NCI-H2171 (cell line): ENCODE results near the gene ADAMTS6.
"Not testable (repeated sequence)": the region's sequence is repeated elsewhere in the genome, so short reads cannot be mapped to it uniquely, and the experiment has no call there.

Source experiments
- DNase-seq: peaks from one replicate; lab custom pipeline; 2025; lab: John Stamatoyannopoulos, UW

ADAMTS6 gene

DNA sequence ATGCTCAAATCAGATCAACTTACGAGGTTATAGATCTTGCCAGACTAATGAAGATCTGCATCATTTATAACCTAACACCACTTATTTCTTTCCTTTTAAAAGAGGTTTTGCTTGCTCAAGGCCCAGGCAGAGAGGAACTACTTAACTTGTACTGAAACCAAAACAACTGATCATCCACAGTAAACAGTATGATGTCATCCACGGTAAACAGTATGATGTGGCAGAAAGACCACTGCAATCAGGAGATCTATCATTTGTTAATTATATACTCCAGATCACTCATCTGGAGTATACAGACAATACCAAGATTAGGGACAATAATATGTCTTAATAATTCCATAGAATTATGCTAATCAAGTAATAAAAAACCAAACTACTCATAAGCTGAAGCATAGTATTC lies 116.8 kb downstream of the ADAMTS6 start:
- DNase-seq: no peak

DNA sequence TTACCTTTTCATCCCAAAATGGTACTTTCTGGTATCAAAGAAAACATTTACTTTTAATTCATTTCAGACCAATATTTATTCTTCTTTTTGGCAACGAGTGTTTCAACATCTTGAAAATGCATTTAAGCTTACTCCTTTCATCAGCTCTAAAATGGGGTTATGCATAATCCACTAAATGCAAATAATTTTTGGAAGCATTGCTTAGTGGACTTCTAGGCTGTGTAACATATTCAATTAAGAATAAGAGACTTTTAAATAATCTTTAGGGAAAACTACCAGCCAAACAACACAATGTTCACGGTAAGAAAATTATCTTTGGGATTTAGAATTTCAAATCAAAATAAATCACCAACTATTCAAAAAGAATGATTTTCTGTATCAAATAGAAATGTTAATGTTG lies 118.2 kb downstream of the ADAMTS6 start:
- no peak for DNase-seq

DNA sequence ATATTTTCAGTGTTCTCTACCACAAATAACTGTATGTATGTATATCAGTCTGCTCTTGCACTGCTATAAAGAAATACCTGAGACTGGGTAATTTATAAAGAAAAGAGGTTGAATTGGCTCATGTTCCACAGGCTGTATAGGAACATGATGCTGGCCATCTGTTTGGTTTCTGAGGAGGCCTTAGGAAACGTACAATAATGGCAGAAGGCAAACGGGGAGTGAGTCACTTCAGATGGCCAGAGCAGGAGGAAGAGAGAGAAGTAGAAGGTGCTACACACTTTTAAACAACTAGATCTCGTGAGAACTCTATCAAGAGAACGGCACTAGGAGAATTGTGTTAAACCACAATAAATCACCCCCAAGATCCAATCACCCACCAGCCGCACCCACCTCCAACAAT lies 121.7 kb downstream of the ADAMTS6 start:
- peak; percentile 4 for DNase-seq

DNA sequence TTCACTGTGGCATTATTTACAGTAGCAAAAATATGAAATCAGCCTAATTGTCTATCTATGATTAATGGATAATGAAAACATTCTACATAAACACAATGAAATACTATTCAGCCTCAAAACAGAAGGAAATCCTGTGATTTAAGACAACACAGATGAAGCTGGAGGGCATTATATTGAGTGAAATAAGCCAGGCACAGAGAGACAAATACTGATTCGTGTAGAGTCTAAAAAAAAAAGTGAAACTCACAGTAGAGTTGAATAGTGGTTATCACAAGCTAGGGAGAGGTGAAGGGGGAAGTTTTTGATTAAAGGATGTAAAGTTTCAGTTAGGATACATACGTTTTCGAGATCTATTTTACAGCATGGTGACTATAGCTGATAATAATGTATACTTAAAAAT lies 122.2 kb downstream of the ADAMTS6 start:
- no peak for DNase-seq

DNA sequence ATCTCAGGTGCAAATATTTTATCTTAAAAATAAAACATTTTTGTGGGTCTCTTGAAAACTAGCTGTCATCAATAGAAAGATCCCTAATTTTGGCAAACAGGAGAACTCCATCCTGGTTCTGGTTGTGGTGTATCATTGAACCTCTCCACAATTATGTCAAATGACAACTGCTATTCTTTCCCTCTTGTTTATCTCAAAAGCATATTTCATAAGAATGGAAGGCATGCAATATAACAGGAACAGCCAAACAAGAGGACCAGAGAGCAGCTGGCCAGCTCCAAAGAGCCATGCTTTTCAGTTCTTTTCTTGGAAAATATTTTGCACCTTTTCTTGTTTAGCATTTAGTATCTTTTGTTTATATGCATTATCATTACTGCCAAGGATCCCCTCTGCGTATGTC lies 125.4 kb downstream of the ADAMTS6 start:
- DNase-seq: no peak

DNA sequence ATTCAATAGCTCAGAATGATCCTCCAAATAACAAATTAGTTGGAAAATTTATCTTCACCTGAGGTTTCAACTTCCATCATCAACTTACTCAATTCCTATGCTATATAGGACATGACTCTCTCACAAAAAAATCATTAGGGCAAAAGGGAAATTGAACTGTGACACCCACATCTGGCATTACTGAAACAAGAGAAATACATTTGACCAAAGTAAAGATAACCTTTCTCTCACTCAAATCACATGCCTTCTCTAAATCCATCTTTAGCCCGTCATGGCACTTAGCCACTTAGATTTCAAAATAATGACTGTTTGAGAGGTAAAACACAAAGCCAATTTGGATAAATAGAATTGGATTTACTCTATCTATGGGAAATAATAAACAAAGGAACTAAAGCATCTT lies 126.4 kb downstream of the ADAMTS6 start:
- no peak for DNase-seq

DNA sequence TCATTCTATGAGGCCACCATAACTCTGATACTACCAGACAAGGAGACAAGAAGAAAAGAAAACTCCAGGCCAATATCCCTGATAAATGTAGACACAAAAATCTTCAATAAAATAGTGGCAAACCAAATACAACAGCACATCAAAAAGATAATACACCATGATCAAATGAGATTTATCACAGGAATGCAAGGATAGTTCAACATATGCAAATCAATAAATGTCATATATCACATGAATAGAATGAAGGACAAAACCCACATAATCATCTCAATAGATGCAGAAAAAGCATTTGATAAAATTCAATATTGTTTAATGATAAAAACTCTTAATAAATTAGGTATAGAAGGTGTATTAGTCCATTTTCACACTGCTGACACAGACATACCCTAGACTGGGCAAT lies 139.9 kb downstream of the ADAMTS6 start:
- DNase-seq: no peak

DNA sequence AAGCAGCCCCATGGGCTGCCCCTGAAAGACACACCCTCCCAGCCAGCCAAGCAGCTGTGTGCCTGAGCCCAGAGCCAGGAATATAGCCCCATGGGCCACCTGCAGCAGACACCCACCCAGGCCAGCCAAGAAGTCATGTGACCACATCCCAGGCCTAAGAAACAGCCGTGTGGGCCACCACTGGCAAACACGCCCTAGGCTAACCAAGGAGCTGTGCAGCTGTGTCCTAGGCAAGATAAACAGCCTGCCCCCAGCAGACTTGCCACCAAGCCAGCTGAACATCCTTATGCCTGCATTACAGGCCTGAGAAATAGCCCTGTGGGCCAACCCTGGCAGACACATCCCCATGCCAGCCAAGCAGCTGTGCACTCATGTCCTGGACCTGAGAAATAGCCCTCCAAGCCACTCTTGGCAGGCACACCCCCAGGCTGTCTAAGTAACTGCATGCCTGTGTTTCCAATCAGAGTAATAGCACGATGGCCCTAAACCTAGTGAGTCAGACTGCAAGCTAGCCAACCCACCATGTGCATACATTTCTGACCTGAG lies 143.0 kb downstream of the ADAMTS6 start:
- DNase-seq: no peak

DNA sequence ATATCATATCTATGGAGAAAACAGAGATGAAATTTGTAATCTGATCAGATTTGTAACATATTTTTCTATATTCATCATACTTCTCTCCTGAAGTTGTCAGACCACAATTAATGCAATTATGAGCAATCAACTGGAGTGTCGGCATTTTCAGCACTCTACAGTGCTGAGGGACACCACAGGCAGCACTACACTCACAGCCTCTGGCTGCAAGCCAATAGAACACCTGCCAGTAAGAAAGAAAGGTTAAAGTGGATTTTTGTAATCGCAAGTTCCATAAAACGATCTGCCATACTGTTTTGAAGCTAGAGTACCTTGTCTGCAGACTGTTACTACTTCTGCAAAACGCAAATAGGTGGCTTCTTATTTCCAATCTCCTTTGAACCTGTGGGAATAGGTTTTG lies 147.6 kb downstream of the ADAMTS6 start:
- DNase-seq: peak; percentile 40

DNA sequence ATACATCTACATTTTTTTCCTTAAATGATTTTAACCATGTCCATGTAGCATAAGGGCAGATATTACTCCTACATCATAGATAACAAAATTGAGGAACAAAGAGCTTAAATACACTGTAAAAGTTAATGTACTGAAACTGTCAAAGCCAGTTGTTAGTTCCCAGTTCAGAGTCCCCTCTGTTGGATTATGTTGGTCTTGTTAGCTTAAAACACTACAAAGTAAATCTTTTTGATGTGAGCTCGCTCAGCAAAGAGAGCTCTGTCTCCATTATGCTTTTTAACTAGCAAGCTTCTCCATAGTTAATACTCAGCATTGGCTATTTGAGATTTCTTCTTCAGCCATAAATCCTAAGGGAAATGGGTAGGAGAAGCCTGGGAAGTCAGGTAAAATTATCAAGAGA lies 149.1 kb downstream of the ADAMTS6 start:
- DNase-seq: no peak

DNA sequence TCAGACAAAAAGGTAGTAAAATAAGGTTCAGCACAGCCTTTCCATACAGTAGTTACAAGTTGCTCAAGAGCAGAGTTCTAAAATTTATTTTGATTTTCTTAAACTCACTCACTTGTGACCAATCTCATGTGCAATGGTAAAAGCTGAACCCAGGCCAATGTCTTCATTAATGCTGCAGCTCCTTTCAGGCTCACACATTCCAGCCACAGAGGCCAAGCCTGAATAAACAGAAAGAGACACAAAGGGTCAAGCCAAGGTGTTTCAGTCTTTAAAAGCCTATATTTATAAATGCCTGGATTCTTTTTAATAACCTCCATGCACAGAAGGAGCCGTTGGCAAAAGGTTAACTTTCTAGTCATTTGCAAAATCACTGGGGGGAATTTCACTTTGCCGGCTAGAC lies 152.5 kb downstream of the ADAMTS6 start:
- no peak for DNase-seq

DNA sequence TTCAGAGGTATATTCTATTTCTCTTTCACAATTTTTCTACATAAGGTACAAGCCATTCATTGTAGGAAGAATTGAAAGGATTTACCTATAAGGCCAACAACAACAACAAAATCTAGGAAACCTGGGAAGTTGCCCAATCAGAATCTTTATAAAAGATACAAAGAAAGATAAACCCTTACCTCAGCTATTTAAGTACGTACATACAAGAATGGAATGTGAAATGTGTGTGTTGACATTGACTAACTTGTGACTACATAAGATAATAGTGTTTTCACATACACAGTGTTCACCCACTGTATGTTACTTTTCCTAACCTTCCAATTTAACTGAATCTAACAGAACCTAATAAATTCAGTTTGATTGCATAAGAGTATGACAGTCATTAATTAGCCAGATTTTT lies 154.1 kb downstream of the ADAMTS6 start:
- DNase-seq: no peak

DNA sequence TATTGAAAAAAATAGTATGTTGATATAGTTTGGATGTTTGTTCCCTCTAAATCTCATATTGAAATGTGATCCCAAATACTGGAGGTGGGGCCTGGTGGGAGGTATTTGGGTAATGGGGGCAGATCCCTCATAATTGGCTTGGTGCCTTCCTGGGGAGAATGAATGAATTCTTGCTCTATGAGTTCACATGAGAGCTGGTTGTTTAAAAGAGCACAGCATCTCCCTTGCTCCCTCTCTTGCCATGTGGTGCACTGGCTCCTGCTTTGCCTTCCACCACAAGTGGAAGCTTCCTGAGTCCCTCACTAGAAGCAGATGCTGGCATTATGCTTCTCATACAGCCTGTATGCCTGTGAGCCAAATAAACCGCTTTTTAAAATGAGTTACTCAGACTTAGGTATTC lies 154.8 kb downstream of the ADAMTS6 start:
- no peak for DNase-seq

DNA sequence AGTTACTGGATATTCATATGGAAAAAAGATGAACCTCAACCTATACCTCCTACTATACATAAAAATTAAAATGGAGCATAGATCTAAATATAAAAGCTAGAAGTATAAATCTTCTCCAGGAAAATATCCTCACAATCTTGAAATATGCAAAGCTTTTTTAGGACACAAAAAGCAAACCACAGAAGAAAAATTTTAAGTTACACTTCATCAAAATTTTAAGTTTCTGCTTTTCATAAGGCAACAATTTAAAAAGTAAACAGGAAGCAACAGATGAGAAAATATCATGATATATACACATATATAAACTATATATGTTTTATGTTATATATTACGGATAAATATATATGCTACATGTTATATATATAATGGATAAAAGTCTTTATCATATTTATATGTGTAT lies 157.5 kb downstream of the ADAMTS6 start:
- DNase-seq: no peak

DNA sequence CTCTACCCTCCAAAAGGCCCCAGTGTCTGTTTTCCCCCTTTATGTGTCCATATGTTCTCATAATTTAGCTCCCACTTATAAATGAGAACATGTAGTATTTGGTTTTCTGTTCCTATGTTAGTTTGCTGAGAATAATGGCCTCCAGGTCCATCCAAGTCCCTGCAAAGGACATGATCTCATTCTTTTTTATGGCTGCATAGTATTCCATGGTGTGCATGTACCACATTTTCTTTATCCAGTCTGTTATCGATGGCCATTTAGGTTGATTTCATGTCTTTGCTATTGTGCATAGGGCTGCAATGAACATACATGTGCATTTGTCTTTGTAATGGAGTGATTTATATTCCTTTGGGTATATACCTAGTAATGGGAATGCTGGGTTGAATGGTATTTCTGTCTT lies 161.0 kb downstream of the ADAMTS6 start:
- DNase-seq: not testable (repeated sequence)

DNA sequence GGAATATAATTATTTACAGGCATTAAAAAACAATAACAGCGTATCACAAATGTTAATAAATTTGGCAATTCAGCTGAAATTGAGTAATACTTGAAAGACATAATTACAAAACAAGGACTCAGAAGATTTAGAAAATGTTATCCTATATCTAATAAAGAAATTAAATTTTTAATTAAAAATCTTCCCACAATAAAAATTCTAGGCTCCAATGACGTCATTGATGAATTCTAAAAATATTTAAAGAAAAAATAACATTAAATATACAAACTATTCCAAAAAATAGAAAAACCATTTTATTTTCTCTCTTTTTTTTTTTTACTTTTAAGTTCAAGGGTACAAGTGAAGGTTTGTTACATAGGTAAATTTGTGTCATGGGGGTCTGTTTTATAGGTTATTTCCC lies 161.5 kb downstream of the ADAMTS6 start:
- DNase-seq: no peak

DNA sequence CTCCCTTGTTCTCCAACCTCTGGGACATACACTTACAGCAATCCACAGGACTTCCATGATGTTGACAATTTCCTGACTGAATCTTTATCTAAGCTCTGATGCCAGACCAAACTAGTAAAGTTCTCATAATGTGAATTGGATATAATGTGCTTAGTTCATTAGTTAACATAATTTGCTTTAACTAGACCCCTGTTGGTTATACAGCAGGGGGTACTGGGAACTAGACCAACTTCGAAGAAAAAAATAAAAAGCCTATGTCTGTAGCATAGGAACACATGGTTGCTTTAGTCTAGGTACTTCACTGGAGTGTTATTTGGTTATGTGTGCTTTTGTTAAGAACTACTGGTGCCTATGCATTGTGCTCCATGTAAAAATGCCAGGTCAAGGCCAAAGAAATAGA lies 173.8 kb downstream of the ADAMTS6 start:
- DNase-seq: no peak

DNA sequence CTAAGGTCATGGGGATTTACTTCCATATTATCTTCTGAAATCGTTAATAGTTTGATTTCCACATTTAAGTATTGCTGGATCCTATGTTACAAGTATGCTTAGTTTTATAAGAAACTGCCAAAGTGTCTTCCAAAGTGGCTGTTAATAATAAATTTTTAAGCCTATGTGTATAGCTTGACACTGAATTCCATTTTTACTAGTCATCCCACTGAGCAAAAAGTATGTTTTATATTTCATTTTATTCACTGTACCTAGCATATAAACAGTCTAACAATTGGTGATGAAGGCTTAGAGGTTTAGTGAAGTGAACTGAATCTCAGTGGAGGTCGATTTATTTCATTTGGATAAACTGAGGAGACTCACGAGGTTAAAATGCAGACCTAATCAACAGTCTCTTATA lies 174.6 kb downstream of the ADAMTS6 start:
- DNase-seq: no peak

DNA sequence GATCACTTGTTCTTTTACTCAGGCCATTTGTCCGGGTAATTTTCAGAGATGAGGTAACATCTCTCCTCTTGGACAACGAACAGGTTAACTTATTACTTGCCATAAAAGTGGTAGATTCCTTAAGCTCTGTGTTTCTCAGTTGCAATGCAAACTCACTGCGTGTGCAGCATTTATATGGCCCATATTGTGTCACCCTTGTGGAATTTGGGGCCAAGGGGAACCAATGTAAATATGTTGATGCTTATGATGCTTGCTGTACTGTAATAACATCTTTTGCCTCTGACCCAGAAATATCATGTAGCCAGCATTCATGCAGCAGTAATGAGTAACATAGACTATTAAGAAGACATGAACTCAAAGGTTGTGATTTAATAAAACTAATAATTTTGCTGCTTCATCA lies 175.8 kb downstream of the ADAMTS6 start:
- no peak for DNase-seq

DNA sequence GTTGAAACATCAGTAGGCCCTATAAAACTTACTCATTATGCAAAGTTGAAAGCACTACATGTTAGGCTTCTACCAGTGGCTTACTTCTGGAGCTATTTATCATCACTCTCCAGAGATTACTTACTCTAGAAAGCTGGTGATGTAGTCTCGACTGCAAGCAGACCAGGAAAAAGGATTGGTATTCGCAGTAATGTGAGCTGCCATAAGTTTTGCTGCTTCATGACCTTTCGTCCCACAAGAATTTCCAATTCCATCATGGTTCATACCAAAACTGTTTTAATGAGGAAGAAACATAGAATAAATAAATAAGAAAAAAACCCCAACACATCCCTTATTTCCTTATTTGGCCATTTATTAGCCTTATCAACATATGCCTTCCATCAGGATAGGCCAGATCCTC lies 181.9 kb downstream of the ADAMTS6 start:
- no peak for DNase-seq

DNA sequence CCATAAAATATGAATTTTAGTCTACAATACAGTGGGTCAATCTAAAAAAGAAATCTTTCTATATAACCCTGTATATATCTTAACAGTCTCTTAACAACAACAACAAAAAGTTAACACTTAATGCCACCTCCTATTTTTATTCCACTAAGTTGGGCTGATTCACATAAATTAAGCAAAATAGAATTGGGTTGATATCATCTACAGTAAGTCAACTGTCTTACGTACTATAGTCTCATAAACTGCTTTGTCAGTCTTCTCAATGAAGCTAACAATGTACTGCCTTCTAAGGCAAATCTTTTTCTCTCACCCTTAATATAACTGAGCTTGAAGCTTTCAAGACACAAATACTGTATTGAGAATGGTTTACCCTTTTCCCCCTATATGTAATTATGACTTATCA lies 185.7 kb downstream of the ADAMTS6 start:
- DNase-seq: no peak

DNA sequence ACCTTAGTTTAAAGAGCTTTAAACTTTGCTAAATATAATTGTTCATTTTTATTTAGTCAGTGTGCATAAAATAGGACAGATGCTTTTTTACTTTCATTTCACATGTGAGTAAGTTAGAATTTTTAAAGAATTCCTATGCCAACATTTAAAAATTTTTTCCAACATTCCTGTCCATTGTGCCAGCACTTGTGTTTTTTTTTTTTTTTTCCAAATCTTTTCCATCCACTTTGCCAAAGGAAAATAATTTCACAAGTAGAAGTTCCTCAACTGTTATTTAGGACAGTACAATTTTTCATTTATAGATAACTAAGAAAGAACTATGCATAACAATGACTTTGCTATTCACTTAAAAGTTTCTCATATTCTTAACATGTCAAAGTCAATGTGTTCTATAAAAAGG lies 189.5 kb downstream of the ADAMTS6 start:
- DNase-seq: no peak

DNA sequence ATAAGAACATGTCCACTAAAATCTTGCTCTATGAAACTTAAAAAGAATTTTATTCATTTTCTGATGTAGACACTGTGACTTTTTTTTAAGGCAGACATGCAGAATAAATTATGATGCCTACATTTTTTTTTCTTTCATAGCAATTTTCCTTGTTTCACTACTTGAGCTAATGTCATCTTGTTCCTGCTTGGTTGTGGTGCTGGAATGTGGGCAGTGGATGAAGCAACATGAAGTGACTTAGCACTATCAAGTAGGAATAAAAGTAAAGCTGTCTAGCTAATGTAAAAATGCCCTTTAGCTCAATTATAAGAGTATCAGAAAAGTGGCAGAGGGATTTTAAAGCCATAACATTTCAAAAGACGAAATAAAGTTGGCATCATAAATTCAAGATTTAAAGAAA lies 191.0 kb downstream of the ADAMTS6 start:
- DNase-seq: no peak

DNA sequence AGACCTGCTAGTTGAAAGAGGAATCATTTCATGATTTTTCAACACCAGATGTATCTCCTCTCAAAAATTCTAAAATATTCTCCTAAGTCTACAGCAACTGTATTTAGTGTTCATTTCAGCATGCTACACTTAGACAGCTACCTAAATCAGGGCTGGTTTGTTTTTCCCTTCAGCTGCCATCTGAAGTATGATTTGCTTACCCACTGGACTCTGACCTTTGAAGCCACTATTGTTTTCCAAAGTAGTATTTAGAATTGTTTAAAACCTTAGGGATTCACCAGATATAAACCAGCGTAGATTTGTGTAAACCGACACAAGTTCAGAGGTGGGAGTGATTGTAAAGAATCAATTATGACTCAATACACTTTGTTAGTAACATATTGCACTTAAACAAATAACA lies 193.1 kb downstream of the ADAMTS6 start:
- DNase-seq: no peak

DNA sequence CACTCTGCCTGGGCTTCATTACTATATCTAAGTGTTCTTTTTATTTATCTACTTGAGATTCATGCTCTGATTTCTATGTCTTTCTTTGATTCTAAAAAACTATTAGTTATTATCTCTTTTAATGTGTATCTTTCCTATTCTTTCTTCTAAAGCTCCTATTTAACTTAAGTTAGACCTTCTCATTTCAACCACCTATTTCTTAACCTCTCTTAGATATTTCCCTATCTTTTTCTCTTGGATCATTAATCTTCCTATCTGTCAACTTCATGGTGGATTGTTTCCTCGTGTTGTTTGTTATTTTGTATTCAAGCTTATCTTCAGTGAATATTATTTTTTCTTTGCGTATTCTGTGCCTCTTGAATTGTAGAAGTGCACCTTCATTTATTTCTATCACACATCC lies 202.1 kb downstream of the ADAMTS6 start:
- DNase-seq: no peak
